Natural killer cell (primary cell): Measurements from ENCODE around the gene USP28. TPM values are rescaled to one million over a fixed set of nuclear protein-coding genes. Genes with fewer than 3 reads are reported as not detected.
"Not testable (repeated sequence)": the region's sequence is repeated elsewhere in the genome, so short reads cannot be mapped to it uniquely, and the experiment has no call there.

Source experiments
- ATAC-seq, 3 donors: fragments of 150-1000 bp in 2 of 3; fragments of 200-7000 bp in 1 of 3; cut with Tn5 transposase; 1 replicate in 1 of 3; 2 replicates in 2 of 3; pipeline ENCODE4 v1.10.0; 2021; ENCODE audit warnings: mild to moderate bottlenecking in 2 of 3, moderate library complexity in 2 of 3
- DNase-seq, 2 donors: peaks; one replicate each; pipeline versions ENCODE4 v3.0.0 to v3.0.0-alpha.2; 2013 to 2021; ENCODE audit warnings: mixed read lengths in 1 of 2
- H3K27ac ChIP-seq: one replicate; pipeline ENCODE4 v1.5.1; 2013; ENCODE audit warnings: mild to moderate bottlenecking, low read length
- H3K27me3 ChIP-seq: one replicate; pipeline ENCODE4 v1.6.1; 2013; ENCODE audit warnings: low read length; ENCODE audit not compliant: control insufficient read depth, insufficient read depth
- H3K36me3 ChIP-seq: one replicate; pipeline ENCODE4 v1.6.1; 2013; ENCODE audit warnings: low read length; ENCODE audit not compliant: control insufficient read depth, insufficient read depth
- H3K4me1 ChIP-seq: one replicate; pipeline ENCODE4 v1.6.1; 2013; ENCODE audit warnings: low read length; ENCODE audit not compliant: control insufficient read depth, insufficient read depth
- H3K4me3 ChIP-seq: one replicate; pipeline ENCODE4 v1.5.1; 2013; ENCODE audit warnings: low read length
- H3K9me3 ChIP-seq: one replicate; pipeline ENCODE4 v1.6.1; 2013; ENCODE audit warnings: low read length; ENCODE audit not compliant: control insufficient read depth, insufficient read depth
- H3K27ac Mint-ChIP-seq, 2 donors: one replicate each; pipeline ENCODE4 v1.8.0; 2022; ENCODE audit warnings: mild to moderate bottlenecking in 2 of 2, mixed read lengths in 2 of 2, moderate library complexity in 1 of 2
- H3K27me3 Mint-ChIP-seq, 2 donors: one replicate each; pipeline ENCODE4 v1.8.0; 2022; ENCODE audit warnings: low read depth in 2 of 2, mixed read lengths in 2 of 2
- H3K36me3 Mint-ChIP-seq: one replicate; pipeline ENCODE4 v1.8.0; 2022; ENCODE audit warnings: mixed read lengths
- H3K4me1 Mint-ChIP-seq, 2 donors: one replicate each; pipeline ENCODE4 v1.8.0; 2022; ENCODE audit warnings: mixed read lengths in 2 of 2
- H3K4me3 Mint-ChIP-seq: one replicate; pipeline ENCODE4 v1.8.0; 2022; ENCODE audit warnings: mild to moderate bottlenecking, moderate library complexity, mixed read lengths
- H3K9me3 Mint-ChIP-seq, 2 donors: one replicate each; pipeline ENCODE4 v1.8.0; 2022; ENCODE audit warnings: mixed read lengths in 2 of 2
- CTCF ChIP-seq: fragments of 200-600 bp; IDR thresholded peaks from one replicate; pipeline ENCODE4 v1.8.0; 2022; ENCODE audit warnings: antibody characterized with exemption
- WGBS: methylation state at CpG from one replicate; pipeline ENCODE4 v1.1.7; 2013; ENCODE audit warnings: missing lambda C conversion rate; ENCODE audit not compliant: insufficient coverage; 5-methylcytosine and 5-hydroxymethylcytosine counted together
- intact Hi-C: fragments of 100-400 bp; cut with micrococcal nuclease; formaldehyde crosslinking; loops from one replicate; pipeline ENCODE4 v1.14.2; 2022
- total RNA-seq, 4 donors: library from RNA; stranded (reverse); fragments of 120-200 nt in 1 of 4; gene quantifications; one replicate each; pipeline versions ENCODE4 v1.2.3 to v1.2.4, GENCODE V29; 2013 to 2022

Gene USP28
- total RNA-seq, 3 donors from 2014 or later (not counting 1 experiment from before 2014, with no cell fraction given): 118 to 160 (median 132) TPM

- peaks cover 5 to 7% of the 10 kb centered on the region in 2 donors for H3K27me3 Mint-ChIP-seq
- H3K4me3 Mint-ChIP-seq: peak overlapping the region; percentile 99
- ATAC-seq (no peak), DNase-seq (no peak)
- Histone ChIP-seq H3K27me3 (no peaks in the 10 kb centered on the region), H3K9me3 (no peaks in the 10 kb centered on the region), H3K4me1 (peaks cover 9% of the 10 kb centered on the region), H3K36me3 (peaks cover 5% of the 10 kb centered on the region), H3K27ac (peak overlapping the region; percentile 42), H3K4me3 (peak overlapping the region; percentile 85)
- no peak for TF ChIP-seq CTCF
- intact Hi-C loops: loop anchor here (10.0 kb wide), 1 partner anchor 102 kb away; the partner anchor contains the start of gene USP28
- no peaks in the 10 kb centered on the region for H3K9me3 Mint-ChIP-seq
- H3K36me3 Mint-ChIP-seq: peaks cover 1% of the 10 kb centered on the region
- H3K4me1 Mint-ChIP-seq: peaks cover 13 to 18% of the 10 kb centered on the region in 2 donors
- peak overlapping the region; percentile 92 to 99 for H3K27ac Mint-ChIP-seq
- 2% methylated on average over 10 of the region's 10 CpGs for WGBS
Observed at GRCh38 chr11:113773092-113773415, 102.3 kb downstream of the USP28 start.

- peaks cover 23 to 29% of the 10 kb centered on the region in 2 donors for H3K4me1 Mint-ChIP-seq
- 100% methylated on average over 1 of the region's 3 CpGs for WGBS
- H3K9me3 Mint-ChIP-seq: no peaks in the 10 kb centered on the region
- Histone ChIP-seq H3K9me3 (no peaks in the 10 kb centered on the region), H3K27ac (no peak overlapping the region), H3K36me3 (peaks cover 8% of the 10 kb centered on the region), H3K4me3 (no peak overlapping the region), H3K27me3 (no peaks in the 10 kb centered on the region), H3K4me1 (peaks cover 9% of the 10 kb centered on the region)
- H3K4me3 Mint-ChIP-seq: peak overlapping the region; percentile 99
- no peak for DNase-seq
- peaks cover 7% of the 10 kb centered on the region for H3K36me3 Mint-ChIP-seq
- H3K27ac Mint-ChIP-seq: no peak overlapping the region
- TF ChIP-seq CTCF: no peak
- H3K27me3 Mint-ChIP-seq: peaks cover 0 to 2% of the 10 kb centered on the region in 2 donors
- ATAC-seq: no peak
- intact Hi-C loops: loop anchor here (10.0 kb wide), 1 partner anchor 103 kb away; the partner anchor contains the start of gene USP28
Observed at GRCh38 chr11:113771964-113772363, 103.4 kb downstream of the USP28 start.

GRCh38 chr11:113764527-113765219, 110.7 kb downstream of the USP28 start:
- Histone ChIP-seq H3K27me3 (no peaks in the 10 kb centered on the region), H3K4me3 (no peak overlapping the region), H3K27ac (no peak overlapping the region), H3K4me1 (no peaks in the 10 kb centered on the region), H3K9me3 (no peaks in the 10 kb centered on the region), H3K36me3 (peaks cover 8% of the 10 kb centered on the region)
- 58% methylated on average over 2 of the region's 2 CpGs for WGBS
- TF ChIP-seq CTCF: no peak
- intact Hi-C loops: no loop called here
- H3K27ac Mint-ChIP-seq: peak overlapping the region; percentile 45 to 47
- DNase-seq (no peak), ATAC-seq (peak in 1 of 3 donors; percentile 65)
- H3K9me3 Mint-ChIP-seq: no peaks in the 10 kb centered on the region
- peaks cover 34 to 40% of the 10 kb centered on the region in 2 donors for H3K4me1 Mint-ChIP-seq
- peak overlapping the region; percentile 56 for H3K4me3 Mint-ChIP-seq
- H3K36me3 Mint-ChIP-seq: peaks cover 7% of the 10 kb centered on the region
- no peaks in the 10 kb centered on the region for H3K27me3 Mint-ChIP-seq

GRCh38 chr11:113763040-113763439, 112.3 kb downstream of the USP28 start:
- H3K27me3 ChIP-seq, H3K4me3 Mint-ChIP-seq, ATAC-seq, H3K27me3 Mint-ChIP-seq, H3K36me3 Mint-ChIP-seq, H3K9me3 ChIP-seq, H3K4me1 ChIP-seq, DNase-seq, H3K9me3 Mint-ChIP-seq, H3K4me3 ChIP-seq, intact Hi-C loops, H3K27ac ChIP-seq, H3K27ac Mint-ChIP-seq: not testable (repeated sequence)
- no CpG with 5 or more reads among the region's 2 CpGs for WGBS
- peaks cover 33 to 40% of the 10 kb centered on the region in 2 donors for H3K4me1 Mint-ChIP-seq
- peaks cover 20% of the 10 kb centered on the region for H3K36me3 ChIP-seq
